Astrocyte (in vitro differentiated cells and primary cell): Measurements from ENCODE around the gene RAB17. TPM values are rescaled to one million over a fixed set of nuclear protein-coding genes. Genes with fewer than 3 reads are reported as not detected.
A peak's percentile ranks its signal among the peaks of the same experiment; 100 is the strongest.

Experiments used
- DNase-seq: peaks from one replicate; pipeline ENCODE4 v3.0.0-alpha.2; 2010; ENCODE audit warnings: low read depth
- FAIRE-seq: peaks from 2 replicates; lab custom pipeline; 2011; peaks lifted over from hg19 to GRCh38; lab: Jason Lieb, UNC
- H2AFZ ChIP-seq: 2 replicates; pipeline ENCODE4 v1.6.0; 2012; ENCODE audit warnings: low read depth, low read length, inconsistent platforms
- H3K27ac ChIP-seq: 2 replicates; pipeline ENCODE4 v1.5.1; 2011; ENCODE audit warnings: low read depth, low read length, inconsistent platforms
- H3K27me3 ChIP-seq: 2 replicates; pipeline ENCODE4 v1.6.0; 2011; ENCODE audit warnings: low read length, inconsistent platforms; ENCODE audit not compliant: insufficient read depth
- H3K36me3 ChIP-seq: 2 replicates; pipeline ENCODE4 v1.5.1; 2011; ENCODE audit warnings: low read length, inconsistent platforms; ENCODE audit not compliant: insufficient read depth
- H3K4me1 ChIP-seq: 2 replicates; pipeline ENCODE4 v1.5.1; 2011; ENCODE audit warnings: low read length, inconsistent platforms; ENCODE audit not compliant: insufficient read depth
- H3K4me2 ChIP-seq: 2 replicates; pipeline ENCODE4 v1.6.0; 2012; ENCODE audit warnings: low read length, inconsistent platforms
- H3K4me3 ChIP-seq: 2 replicates; pipeline ENCODE4 v1.5.1; 2011; ENCODE audit warnings: low read depth, mild to moderate bottlenecking, low read length, inconsistent platforms; ENCODE audit not compliant: insufficient read depth
- H3K79me2 ChIP-seq: 2 replicates; pipeline ENCODE4 v1.6.0; 2012; ENCODE audit warnings: mild to moderate bottlenecking, low read length, inconsistent platforms; ENCODE audit not compliant: insufficient read depth
- H3K9ac ChIP-seq: 2 replicates; pipeline ENCODE4 v1.6.0; 2012; ENCODE audit warnings: mild to moderate bottlenecking, low read length, inconsistent platforms
- H3K9me3 ChIP-seq: 2 replicates; pipeline ENCODE4 v1.5.1; 2012; ENCODE audit warnings: low read depth, mild to moderate bottlenecking, low read length, inconsistent platforms; ENCODE audit not compliant: insufficient read depth
- H4K20me1 ChIP-seq: 2 replicates; pipeline ENCODE4 v1.6.0; 2012; ENCODE audit warnings: low read length, inconsistent platforms; ENCODE audit not compliant: insufficient read depth
- H3K27ac Mint-ChIP-seq: one replicate; pipeline ENCODE4 v1.8.0; 2021; ENCODE audit warnings: mild to moderate bottlenecking, mixed read lengths; ENCODE audit not compliant: unreplicated experiment
- H3K27me3 Mint-ChIP-seq: one replicate; pipeline ENCODE4 v1.8.0; 2021; ENCODE audit warnings: low read depth, mixed read lengths; ENCODE audit not compliant: unreplicated experiment
- H3K36me3 Mint-ChIP-seq: one replicate; pipeline ENCODE4 v1.8.0; 2021; ENCODE audit warnings: low read depth, mixed read lengths; ENCODE audit not compliant: unreplicated experiment
- H3K4me1 Mint-ChIP-seq: one replicate; pipeline ENCODE4 v1.8.0; 2021; ENCODE audit warnings: low read depth, mixed read lengths; ENCODE audit not compliant: unreplicated experiment
- H3K4me3 Mint-ChIP-seq: one replicate; pipeline ENCODE4 v1.8.0; 2021; ENCODE audit warnings: mild to moderate bottlenecking, moderate library complexity, mixed read lengths; ENCODE audit not compliant: unreplicated experiment
- H3K9me3 Mint-ChIP-seq: one replicate; pipeline ENCODE4 v1.8.0; 2021; ENCODE audit warnings: mild to moderate bottlenecking, mixed read lengths; ENCODE audit not compliant: unreplicated experiment
- EZH2 ChIP-seq: IDR thresholded peaks from 2 replicates; pipeline ENCODE4 v1.6.1; 2012; ENCODE audit warnings: mild to moderate bottlenecking, low read length, inconsistent platforms; ENCODE audit not compliant: insufficient read depth
- total RNA-seq: library from RNA; stranded (reverse); gene quantifications from 2 replicates; pipeline ENCODE4 v1.2.1, GENCODE V29; 2021
- TF ChIP-seq, protein P1 (sequence below): IDR thresholded peaks from 2 replicates; pipeline ENCODE4 v1.5.1; 2011; ENCODE audit warnings: low read depth, mild to moderate bottlenecking, inconsistent platforms, low read length, moderate library complexity; ENCODE audit not compliant: insufficient read depth

Gene RAB17
- total RNA-seq, 1 donor from 2014 or later, result 1.4 TPM

GRCh38 chr2:237530472-237531433, 59.8 kb downstream of the RAB17 start:
- no peak overlapping the region for H3K4me3 ChIP-seq
- H3K9ac ChIP-seq, result no peak overlapping the region
- Mint-ChIP-seq H3K9me3 (no peaks in the 10 kb centered on the region), H3K27ac (peak overlapping the region; percentile 7), H3K4me1 (peaks cover 6% of the 10 kb centered on the region), H3K36me3 (peaks cover 4% of the 10 kb centered on the region), H3K27me3 (no peaks in the 10 kb centered on the region), H3K4me3 (no peak overlapping the region)
- H3K36me3 ChIP-seq, result peaks cover 70% of the 10 kb centered on the region
- peaks cover 22% of the 10 kb centered on the region for H4K20me1 ChIP-seq
- no peaks in the 10 kb centered on the region for H3K79me2 ChIP-seq
- H3K4me2 ChIP-seq, result no peak overlapping the region
- no peak for DNase-seq
- no peak for FAIRE-seq
- peaks cover 16% of the 10 kb centered on the region for H3K4me1 ChIP-seq
- no peak overlapping the region for H3K27ac ChIP-seq
- no peaks in the 10 kb centered on the region for H3K27me3 ChIP-seq
- no peaks in the 10 kb centered on the region for H3K9me3 ChIP-seq
- H2AFZ ChIP-seq, result no peak overlapping the region
- TF ChIP-seq EZH2, result no peak
- TF ChIP-seq, protein P1, sequence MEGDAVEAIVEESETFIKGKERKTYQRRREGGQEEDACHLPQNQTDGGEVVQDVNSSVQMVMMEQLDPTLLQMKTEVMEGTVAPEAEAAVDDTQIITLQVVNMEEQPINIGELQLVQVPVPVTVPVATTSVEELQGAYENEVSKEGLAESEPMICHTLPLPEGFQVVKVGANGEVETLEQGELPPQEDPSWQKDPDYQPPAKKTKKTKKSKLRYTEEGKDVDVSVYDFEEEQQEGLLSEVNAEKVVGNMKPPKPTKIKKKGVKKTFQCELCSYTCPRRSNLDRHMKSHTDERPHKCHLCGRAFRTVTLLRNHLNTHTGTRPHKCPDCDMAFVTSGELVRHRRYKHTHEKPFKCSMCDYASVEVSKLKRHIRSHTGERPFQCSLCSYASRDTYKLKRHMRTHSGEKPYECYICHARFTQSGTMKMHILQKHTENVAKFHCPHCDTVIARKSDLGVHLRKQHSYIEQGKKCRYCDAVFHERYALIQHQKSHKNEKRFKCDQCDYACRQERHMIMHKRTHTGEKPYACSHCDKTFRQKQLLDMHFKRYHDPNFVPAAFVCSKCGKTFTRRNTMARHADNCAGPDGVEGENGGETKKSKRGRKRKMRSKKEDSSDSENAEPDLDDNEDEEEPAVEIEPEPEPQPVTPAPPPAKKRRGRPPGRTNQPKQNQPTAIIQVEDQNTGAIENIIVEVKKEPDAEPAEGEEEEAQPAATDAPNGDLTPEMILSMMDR, result no peak

- Histone ChIP-seq H3K4me2 (no peak overlapping the region), H3K4me1 (peaks cover 16% of the 10 kb centered on the region), H2AFZ (no peak overlapping the region), H3K9me3 (no peaks in the 10 kb centered on the region), H3K27ac (no peak overlapping the region), H3K79me2 (no peaks in the 10 kb centered on the region), H3K27me3 (no peaks in the 10 kb centered on the region), H4K20me1 (peaks cover 27% of the 10 kb centered on the region), H3K36me3 (peaks cover 65% of the 10 kb centered on the region), H3K4me3 (no peak overlapping the region), H3K9ac (no peak overlapping the region)
- no peak overlapping the region for H3K4me3 Mint-ChIP-seq
- FAIRE-seq, result no peak
- peaks cover 4% of the 10 kb centered on the region for H3K36me3 Mint-ChIP-seq
- TF ChIP-seq, protein P1, result no peak
- no peak for TF ChIP-seq EZH2
- no peak for DNase-seq
- no peaks in the 10 kb centered on the region for H3K27me3 Mint-ChIP-seq
- H3K9me3 Mint-ChIP-seq, result no peaks in the 10 kb centered on the region
- peaks cover 3% of the 10 kb centered on the region for H3K4me1 Mint-ChIP-seq
- no peak overlapping the region for H3K27ac Mint-ChIP-seq
Observed at GRCh38 chr2:237529452-237530402, 60.8 kb downstream of the RAB17 start.
